NB4 (cell line): ENCODE measurements around the gene BIRC5.

Source experiments
- MYC ChIP-seq: IDR thresholded peaks from 2 replicates; pipeline ENCODE4 v1.6.1; 2011; ENCODE audit warnings: low read depth, low read length
- POLR2A ChIP-seq: IDR thresholded peaks from 2 replicates; pipeline ENCODE4 v1.6.1; 2011; ENCODE audit warnings: mild to moderate bottlenecking; ENCODE audit not compliant: insufficient read length; ENCODE audit errors: extremely low read depth
- TF ChIP-seq, protein P1 (sequence below): IDR thresholded peaks from one replicate; pipeline ENCODE4 v1.5.1; 2012; ENCODE audit warnings: low read depth, low read length

DNA sequence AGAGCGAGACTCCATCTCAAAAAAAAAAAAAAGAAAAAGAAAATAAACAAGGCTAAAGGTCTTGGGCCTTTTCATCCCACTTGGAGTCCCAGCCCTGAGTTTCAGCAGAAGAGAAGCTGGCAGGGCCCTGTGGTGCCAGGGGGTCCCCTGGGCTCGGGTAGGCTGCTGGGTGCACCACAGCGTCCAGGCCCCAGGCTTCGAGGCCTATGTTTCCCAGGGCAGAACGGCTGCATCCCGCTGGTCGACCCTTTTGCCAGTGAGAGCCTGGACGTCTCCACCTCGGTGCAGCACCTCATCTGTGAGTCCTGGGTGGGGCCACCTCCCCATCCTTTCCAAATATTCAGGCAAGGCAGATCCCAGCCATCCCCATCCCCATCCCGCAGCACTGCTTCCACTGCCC is 19.6 kb downstream of the BIRC5 start:
- TF ChIP-seq, protein P1, sequence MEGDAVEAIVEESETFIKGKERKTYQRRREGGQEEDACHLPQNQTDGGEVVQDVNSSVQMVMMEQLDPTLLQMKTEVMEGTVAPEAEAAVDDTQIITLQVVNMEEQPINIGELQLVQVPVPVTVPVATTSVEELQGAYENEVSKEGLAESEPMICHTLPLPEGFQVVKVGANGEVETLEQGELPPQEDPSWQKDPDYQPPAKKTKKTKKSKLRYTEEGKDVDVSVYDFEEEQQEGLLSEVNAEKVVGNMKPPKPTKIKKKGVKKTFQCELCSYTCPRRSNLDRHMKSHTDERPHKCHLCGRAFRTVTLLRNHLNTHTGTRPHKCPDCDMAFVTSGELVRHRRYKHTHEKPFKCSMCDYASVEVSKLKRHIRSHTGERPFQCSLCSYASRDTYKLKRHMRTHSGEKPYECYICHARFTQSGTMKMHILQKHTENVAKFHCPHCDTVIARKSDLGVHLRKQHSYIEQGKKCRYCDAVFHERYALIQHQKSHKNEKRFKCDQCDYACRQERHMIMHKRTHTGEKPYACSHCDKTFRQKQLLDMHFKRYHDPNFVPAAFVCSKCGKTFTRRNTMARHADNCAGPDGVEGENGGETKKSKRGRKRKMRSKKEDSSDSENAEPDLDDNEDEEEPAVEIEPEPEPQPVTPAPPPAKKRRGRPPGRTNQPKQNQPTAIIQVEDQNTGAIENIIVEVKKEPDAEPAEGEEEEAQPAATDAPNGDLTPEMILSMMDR, result no peak
- TF ChIP-seq MYC (no peak), POLR2A (no peak)
